ELF-1 (cell line): Measurements from ENCODE around the gene ZNF324B.
"Not testable (repeated sequence)": the region's sequence is repeated elsewhere in the genome, so short reads cannot be mapped to it uniquely, and the experiment has no call there.

Experiments
- DNase-seq: peaks from one replicate; pipeline ENCODE4 v3.0.0-alpha.2; 2016; ENCODE audit warnings: low read depth, low spot score

Gene ZNF324B

DNA sequence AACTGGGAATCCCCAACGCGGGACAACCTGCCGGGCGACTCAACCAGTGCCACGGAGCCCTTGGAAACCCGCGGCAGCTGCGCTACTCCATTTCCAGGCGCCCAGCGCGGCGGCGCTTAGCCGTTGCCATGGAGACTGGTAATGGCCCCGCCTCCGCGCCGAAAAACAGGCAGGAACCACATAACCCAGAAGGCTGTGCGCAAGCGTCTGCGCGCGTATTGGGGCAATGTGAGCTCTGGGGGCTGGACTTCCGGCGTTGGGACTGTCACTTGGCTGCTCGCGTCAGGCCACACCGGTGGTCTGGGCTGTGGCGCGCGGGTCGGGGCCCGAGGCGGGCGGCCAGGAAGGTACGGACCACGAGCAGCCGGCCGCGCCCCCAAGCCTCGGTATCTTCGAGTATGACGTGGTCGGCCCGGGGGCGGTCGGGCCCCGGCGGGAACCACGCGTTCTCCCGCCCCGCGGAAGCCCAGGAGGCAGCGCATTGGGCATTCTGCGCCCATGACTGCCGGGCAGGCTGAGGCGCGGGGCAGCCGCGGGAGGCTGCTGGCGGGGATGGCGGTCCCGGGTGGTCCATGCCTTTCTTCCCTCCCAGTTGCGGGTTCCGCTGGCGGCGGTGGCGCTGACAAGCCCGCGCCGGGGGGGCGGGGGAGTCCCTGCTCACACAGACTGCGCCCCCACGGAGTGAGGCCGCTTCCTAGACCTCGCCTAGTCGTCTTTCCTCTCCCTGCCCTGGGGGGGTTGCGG lies at the start of gene ZNF324B:
ZNF324B (plus strand) TSS at position 265 of the 744 bp plus-strand sequence. CDS start 2,080 bp downstream, outside the sequence.
- peak; percentile 97 for DNase-seq

DNA sequence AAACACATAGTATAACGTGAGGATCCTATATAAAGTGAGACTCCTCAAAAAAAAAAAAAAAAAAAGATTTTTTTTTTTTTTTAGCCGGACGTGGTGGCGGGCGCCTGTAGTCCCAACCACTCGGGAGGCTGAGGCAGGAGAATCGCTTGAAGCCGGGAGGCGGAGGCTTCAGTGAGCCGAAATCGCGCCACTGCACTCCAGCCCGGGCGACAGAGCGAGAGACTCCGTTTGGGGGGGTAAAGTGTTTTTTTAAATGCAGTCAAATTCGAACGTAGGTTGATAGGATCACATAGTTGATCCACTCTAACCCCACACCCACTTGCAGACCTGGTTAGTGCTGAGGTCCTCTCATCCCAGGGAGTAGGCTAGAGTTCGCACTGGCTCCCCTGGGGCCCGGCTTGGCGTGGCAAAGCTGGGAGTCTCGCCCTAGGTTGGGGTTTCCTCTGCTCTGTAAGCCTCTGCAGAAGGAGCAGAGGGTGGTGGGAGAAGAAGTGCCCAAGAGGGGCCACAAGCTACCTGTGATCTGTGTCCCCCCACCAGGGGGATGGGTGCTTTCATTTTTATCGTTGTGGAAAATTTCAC lies 49.5 kb upstream of the ZNF324B start:
- DNase-seq: no peak

DNA sequence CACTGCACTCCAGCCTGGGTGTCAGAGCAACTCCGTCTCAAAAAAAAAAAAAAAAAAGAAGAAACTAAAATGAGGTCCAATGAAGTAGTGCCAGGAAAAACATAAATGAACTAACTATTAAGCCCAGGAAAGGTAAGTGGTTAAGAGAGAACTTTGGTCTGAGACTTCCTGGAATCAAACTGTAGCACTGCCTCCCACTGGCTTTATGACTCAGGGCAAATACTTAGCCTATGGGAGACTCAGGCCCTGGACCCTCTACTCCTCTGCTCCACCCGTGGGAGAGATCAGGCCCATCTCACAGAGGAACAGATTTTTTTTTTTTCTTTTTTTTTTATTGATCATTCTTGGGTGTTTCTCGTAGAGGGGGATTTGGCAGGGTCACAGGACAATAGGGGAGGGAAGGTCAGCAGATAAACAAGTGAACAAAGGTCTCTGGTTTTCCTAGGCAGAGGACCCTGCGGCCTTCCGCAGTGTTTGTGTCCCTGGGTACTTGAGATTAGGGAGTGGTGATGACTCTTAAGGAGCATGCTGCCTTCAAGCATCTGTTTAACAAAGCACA lies 47.4 kb upstream of the ZNF324B start:
- not testable (repeated sequence) for DNase-seq

DNA sequence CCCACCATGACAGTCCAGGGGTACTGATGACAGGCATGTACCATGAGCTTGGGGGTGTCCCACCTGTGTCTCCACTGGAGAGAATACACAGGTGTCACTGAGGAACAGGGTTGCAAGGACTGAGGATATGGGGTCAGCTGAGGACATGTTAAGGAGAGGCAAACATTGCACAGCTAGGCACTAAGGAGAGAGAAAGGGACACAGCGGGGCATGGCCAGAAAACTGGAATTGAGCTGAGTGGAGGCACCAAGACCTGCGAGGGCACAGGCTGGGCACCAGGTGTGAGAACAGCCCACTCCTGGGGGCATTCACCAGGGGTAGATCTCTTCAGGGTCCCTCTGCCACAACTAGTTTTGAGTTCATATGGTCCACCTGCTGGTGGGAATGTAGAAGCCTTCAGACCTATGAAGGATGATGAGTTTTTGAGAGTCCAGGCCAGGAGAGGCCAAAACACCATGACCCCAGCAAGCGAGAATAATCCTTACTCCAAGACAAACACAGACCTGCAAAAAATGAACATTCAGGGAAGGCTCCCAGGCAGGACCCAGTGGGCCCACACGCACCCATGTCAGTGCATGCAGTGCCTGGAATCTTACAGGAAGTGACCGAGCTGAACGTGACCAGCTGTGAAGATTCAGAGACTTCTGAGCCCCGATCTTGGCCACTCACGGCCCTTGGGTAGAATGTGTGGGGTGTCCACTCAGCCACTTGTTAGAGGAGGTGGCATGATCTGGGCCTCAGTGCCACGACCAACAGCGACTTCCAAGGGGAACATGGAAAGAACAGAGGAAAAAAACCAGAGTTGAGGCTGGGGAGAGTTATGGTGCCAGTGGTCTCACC lies 44.4 kb upstream of the ZNF324B start:
- DNase-seq: no peak

DNA sequence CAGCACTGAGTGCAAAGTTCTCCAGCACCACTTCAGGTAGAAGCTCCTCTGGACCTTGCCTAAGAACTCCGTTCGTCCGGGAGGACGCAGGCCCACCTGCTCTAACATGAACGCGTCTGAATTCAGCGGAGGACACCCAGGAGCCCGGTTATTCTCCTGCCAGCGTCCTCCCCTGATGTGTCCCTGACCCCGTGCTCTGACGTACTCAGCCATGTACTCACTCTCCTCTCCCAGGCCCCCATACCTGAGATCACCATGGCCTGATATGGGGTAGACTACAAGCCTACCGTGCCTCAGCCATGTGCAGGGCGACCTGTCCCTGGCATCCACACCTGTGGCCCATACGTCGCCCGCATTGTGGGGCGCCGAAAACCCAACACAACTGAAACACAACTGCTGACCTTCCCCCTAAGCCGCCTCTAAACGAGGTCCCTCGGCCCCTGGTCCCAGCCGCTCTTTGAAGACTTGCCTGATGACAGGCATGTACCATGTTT lies 43.7 kb upstream of the ZNF324B start:
- DNase-seq: no peak

DNA sequence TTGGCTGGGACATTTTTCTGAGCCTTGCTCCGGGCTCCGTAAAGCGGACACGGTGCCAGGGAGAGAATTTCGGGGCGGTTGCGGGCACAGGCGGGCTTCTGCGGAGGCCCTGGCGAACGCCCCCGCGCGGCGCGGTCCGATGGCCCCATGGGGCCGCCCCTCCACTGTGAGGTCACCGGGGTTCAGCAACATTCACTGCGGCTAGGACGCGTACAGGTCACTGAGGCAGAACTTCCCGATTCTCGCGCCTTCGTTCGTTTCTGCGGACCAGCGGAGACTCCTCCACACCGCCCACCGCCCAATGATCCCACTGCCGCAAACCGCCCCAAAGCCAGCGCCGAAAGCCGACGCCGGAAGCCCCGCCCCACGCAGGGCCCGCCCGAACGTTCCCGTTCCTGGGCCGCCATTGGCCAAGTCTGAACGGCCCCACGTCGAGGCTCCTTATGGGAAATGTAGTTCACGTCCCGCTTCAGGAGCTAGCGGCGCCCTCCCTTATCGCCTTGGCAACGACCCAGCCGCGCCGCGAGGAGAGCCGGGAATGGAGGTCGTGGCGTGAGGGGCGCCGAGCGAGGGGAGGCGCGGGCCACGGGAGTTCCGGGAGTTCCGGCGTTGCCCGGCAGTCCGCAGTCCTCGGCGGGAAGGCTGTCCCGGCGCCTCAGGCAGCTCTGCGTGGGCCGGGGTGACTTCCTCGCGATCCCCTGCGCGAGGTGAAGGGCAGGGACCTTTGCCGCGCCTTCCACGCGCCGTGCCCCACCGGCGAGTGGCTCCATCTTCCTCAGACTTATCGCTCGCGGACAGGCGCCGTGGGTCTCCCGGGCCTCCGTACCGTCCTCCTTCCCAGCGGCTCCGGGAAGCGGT lies 43.0 kb upstream of the ZNF324B start, which contains the start of gene ZNF584:
ZNF584 (plus strand) TSS at position 498 of the 858 bp plus-strand sequence. CDS start 499 bp downstream, outside the sequence.
- peak; percentile 96 for DNase-seq

DNA sequence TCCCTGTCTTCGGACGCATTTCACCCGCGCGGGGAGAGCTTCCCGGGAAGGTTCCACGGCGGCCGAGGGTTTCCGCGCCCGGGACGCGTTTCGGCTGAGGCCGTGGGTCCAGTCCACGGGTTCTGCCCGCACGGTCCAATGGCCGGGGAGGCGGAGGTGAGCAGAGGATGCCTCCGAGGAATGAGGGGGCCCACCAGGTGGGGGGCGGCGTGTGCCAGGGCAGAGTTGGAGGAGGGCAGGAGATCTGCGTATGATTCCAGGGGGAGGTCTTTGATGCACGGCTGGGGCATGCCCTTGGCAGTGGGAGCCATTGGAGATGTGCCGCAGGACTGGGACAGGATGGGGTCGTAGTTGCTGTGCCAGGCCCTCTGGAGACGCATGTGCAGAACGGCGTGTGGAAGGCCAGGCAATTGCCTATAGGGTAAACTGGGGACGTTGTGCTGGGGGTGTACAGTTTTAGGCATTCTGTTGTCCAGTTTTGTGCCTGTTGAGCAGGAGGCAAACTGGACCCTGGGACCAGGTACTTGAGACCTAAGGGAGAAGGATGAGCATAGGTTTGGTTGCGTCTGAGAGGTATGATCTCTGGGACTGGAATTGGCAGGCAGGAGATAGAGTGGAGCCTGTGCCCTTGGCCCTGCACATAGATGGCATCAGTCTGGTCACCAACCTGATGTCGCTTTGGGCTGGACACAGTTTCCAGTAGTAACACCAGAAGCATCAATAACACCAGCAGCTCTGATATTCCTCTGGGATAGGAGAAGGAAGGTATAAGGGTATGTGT lies 42.2 kb upstream of the ZNF324B start:
- DNase-seq: no peak

DNA sequence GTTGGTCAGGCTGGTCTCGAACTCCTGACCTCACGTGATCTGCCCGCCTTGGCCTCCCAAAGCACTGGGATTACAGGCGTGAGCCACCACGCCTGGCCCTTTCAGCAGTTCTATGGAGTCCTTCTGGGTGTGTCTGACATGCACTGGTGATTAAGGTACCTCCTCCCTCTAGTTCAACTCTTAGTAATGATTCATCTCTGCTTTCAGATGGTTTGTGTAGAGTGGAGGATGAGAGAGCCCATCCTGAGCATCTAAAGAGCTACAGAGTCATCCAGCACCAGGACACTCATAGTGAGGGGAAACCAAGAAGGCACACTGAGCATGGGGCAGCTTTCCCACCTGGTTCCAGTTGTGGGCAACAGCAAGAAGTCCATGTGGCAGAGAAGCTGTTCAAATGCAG lies 34.8 kb upstream of the ZNF324B start:
- DNase-seq: no peak

DNA sequence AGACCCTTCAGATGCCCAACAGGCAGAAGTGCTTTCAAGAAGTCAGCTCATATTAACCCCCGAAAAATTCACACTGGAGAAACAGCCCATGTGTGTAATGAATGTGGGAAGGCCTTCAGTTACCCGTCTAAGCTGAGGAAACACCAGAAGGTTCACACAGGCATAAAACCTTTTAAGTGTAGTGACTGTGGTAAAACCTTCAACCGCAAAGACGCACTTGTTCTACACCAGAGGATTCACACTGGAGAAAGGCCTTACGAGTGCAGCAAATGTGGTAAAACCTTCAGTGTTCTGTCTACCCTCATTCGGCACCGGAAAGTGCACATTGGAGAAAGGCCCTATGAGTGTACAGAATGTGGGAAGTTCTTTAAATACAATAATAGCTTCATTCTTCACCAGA lies 34.4 kb upstream of the ZNF324B start:
- no peak for DNase-seq

DNA sequence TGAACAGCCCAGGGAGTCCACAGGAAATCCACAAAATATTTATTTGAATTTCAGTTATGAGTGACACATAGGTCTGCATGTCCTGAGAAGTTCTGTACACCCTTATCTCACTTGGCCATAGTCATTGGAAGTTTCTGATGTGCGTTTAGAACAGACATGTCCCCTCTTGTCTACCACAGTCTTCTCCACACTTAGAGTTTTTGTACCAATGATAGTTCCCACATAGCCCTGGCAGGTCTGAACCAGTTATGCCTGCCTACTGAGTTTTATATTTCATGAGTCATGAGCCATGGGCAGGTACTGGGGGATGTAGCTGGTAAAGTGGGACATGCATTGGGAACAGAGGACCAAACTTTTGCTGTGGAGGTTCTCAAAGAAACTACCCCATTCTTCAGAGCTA lies 22.8 kb upstream of the ZNF324B start:
- DNase-seq: no peak

DNA sequence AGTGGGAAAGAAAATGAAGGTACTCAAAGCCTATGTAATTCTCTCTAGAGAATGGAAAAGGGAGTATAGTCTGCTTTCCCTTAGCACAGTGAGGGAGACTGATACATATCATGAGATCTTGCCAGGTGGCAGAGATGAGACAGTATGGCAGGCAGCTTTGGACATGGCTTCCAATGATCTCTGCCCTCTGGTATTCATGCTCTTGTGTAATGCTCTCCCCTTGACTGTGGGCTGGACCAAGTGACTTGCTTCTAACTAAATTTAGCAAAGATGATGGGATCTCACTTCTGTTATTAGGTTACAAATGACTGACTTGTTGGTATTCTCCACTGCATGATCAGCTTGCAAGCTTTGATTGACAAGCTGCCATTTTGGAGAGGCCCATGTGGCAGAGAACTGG lies 21.7 kb upstream of the ZNF324B start:
- no peak for DNase-seq

DNA sequence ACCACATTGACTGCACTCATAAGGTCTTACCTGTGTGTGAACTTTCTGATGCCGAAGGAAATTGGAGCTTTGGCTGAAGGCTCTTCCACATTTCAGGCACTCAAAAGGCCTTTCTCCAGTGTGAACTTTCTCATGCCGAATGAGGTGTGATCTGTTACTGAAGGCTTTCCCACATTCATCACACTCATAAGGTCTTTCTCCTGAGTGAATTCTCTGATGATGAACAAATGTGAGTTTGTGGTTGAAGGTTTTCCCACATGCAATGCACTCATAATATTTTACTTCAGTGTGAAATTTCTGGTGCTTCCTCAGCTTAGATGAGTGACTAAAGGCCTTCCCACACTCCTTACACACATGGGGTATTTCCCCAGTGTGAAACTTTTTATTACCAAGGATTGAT lies 17.2 kb upstream of the ZNF324B start:
- DNase-seq: no peak

DNA sequence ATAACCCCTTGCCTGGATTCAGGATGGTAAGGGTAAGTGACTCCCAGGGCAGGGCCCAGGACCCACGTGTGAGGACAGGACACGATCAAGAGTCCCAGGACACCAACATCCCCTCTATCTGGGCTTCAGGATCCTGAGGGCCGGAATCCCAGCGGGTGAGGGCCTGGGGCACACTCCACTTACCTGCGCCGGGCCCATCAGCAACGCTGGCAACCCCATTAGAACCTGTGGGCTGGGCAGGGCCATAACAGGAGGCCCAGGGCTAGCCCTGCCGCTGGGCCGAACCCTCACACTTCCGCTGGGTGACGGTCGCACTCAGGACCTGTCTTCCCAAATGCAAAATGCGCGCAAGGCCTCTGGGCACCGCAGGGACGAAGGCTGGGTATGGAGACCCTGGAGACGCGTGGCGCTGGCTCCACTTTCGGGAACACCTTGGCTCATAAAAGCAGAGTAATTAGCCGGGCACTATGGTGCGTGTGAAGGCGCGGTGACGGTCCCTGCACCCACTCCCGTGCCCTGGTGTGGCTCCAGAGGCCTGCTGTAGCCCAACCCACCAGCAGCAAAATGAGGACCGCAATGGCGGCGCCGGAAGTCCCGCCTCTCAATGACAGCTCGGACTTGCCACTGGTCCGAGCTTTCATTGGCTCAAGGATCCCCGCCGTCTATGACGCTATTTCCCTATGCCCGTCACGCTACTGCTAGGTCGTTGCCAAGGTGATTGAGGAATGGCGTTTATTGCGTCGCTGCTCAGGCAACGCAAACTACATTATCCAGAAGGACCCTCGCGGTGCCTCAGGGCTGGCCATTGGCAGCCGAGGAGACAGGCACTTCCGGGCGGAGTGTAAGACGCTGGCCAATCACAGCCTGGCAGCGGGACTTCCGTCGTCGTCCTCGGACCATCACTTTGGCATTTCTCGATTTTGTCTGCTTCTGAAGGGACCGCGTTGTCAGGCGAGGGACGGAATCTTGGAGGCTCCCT lies 11.6 kb upstream of the ZNF324B start, which contains the start of gene ZNF132:
ZNF132 (minus strand) TSS at position 578 of the 979 bp plus-strand sequence; CDS start at position 246, 332 bp downstream.
- peak; percentile 99 for DNase-seq

DNA sequence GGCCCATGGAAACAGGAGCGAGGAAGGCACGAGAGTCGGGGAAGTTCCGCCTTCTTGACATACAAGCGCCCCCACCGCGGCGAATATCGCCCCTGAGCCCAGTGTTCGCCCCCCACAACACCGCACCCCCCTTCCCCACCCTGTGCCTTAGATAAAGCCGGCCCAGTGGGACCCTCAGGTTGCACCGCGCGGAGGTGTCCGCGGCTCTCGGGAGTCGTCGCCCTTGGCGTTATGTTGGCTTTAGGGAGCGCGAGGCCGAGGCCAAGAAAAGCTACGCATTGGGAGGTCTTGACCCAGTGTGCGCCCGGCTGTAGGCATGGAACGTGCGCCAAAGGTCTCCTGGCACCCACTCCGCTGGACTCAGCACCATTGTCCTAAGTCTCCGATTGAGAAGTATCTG lies 10.9 kb upstream of the ZNF324B start:
- DNase-seq: no peak

DNA sequence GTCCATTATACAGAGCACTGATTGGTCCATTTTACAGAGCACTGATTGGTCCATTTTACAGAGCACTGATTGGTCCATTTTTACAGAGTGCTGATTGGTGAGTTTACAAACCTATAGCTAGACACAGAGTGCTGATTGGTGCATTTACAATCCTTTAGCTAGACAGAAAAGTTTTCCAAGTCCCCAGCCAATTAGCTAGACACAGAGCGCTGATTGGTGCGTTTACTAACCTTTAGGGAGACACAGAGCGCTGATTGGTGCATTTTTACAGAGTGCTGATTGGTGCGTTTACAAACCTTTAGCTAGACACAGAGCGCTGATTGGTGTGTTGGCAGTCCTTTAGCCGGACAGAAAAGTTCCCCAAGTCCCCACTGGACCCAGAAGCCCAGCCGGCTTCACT lies 8.4 kb upstream of the ZNF324B start:
- not testable (repeated sequence) for DNase-seq

DNA sequence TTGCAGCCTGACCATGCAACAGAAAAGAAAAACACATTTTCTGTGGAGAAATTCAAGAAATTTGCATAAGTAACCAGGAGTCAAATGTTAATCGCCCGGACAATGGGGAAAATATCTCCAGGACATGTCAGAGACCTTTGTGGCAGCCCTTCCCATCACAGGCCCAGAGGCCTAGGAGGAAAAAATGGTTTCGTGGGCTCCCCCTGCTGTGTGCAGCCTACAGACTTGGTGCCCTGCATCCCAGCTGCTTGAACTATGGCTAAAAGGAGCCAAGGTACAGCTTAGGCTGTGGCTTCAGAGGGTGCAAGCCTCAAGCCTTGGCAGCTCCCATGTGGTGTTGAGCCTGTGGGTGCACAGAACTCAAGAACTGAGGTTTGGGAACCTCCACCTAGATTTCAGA lies 2.6 kb upstream of the ZNF324B start:
- not testable (repeated sequence) for DNase-seq

DNA sequence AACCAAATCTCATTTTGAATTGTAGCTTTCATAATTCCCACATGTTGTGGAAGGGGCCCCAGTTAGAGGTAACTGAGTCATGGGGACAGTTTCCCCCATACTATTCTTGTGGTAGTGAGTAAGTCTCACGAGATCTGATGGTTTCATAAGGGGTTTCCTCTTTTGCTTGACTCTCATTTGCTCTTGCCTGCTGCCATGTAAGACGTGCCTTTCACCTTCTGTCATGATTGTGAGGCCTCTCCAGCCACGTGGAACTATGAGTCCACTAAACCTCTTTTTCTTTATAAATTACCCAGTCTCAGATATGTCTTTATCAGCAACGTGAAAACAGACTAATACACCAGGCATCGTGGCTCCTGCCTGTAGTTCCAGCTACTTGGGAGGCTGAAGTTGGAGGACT lies 1.4 kb upstream of the ZNF324B start:
- DNase-seq: not testable (repeated sequence)

DNA sequence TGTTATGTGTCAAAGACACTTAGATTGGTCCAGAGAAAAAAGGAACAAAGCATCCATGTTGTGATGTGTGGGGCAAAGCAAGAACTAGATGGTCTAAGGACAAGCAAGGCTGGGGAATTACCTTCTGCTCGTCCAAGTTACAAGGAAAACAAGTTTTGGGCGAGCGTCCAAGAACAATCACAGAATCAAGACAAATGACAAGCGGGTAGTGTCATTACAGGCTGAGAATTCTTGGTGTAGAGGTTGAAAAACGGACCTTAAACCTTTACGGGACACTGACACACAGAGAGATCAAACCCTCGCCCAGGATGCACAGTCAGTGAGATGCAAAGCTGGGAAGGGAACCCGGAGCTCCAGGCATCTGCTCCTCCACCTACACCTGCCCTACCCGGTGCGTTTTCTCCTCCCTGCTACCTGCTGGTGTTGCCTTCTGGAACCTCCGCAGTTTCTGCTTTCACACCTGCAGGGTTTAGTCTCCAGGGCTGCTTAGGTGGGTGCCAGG lies 515 bp upstream of the ZNF324B start:
- DNase-seq: no peak

DNA sequence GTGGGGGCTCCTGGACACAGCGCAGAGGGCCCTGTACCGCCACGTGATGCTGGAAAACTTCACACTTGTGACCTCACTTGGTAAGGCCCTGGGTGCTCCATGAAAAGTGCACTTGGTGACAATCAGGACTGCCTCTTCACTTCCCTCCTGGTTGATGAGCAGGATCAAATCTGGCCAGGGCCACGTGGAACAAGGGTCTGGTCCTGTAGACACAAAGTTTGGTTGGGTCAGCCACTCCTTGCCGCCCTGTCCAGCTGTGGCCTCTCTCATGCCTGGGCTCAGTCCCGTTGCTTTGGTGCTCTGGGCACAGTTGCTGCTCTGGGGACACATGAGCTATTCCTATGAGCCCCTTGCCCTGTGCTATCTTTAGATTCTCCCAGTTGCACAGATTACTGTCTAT lies 2.3 kb downstream of the ZNF324B start:
- DNase-seq: no peak
